Measurements from ENCODE around the gene C3orf33. TPM values are rescaled to one million over a fixed set of nuclear protein-coding genes. Genes with fewer than 3 reads are reported as not detected.

Gene C3orf33
- total and polyA plus RNA-seq, 9 of the 15 experiments (the other 6 are each of a cell fraction or from before 2014, with no cell fraction given) = 4.1 to 10.2 (median 6.0) TPM

- no peak overlapping the region for H2AFZ ChIP-seq (ENCODE audit: low read depth, low read length)
- no peak overlapping the region for H3K4me2 ChIP-seq (ENCODE audit: insufficient read depth, low read length)
- H3K4me1 ChIP-seq (replicated peaks in 1 of 2; ENCODE audit: control insufficient read depth in 2 of 2, insufficient read depth in 2 of 2, low read length in 2 of 2) = peaks cover 3 to 16% of the 10 kb centered on the region in 2 experiments; a peak in 4 of 5 replicates
- H3K36me3 ChIP-seq (ENCODE audit: control insufficient read depth, insufficient read depth, low read length) = peaks cover 3% of the 10 kb centered on the region; the same call in 1 of the 3 replicates
- ChIA-PET CTCF (ENCODE audit: low intra/inter-chr PET ratio) (no interaction called here), POLR2A (interaction anchor here (1.3 kb wide), 1 partner anchor 18 kb away, joined by 3 read pairs; no protein-coding TSS in a partner anchor)
- H4K20me1 ChIP-seq (replicated peaks; ENCODE audit: control insufficient read depth, insufficient read depth, low read length) = no peaks in the 10 kb centered on the region
- H3K79me2 ChIP-seq (ENCODE audit: control insufficient read depth, insufficient read depth, low read length) = peaks cover 5% of the 10 kb centered on the region; the same call in 1 of the 3 replicates
- ATAC-seq (no peak), DNase-seq (ENCODE audit: extremely low read depth in 1 of 4, low spot score in 3 of 4) (no peak), FAIRE-seq (no peak)
- intact Hi-C loops (cut with micrococcal nuclease) = no loop called here
- in situ Hi-C loops (cut with MboI) = no loop called here
- H3K4me3 ChIP-seq = no peak overlapping the region
- H3K27ac ChIP-seq (ENCODE audit: extremely low read depth, low read depth, low read length) = no peak overlapping the region
- TF ChIP-seq CBFB (CRISPR knock-in tag; IDR thresholded peaks at IDR 0.05) = no peak
- no peak for TF ChIP-seq ZNF668 (CRISPR knock-in tag; IDR thresholded peaks at IDR 0.05)
- no peak for TF ChIP-seq ADNP (tag; IDR thresholded peaks at IDR 0.05)
- TF ChIP-seq FOXJ3 (CRISPR knock-in tag; IDR thresholded peaks at IDR 0.05) = no peak
- no peaks in the 10 kb centered on the region for H3K27me3 ChIP-seq (ENCODE audit: control insufficient read depth in 2 of 2, insufficient read depth in 2 of 2, low read length in 2 of 2)
- BruUV-seq (replicated peaks) = no TSS peak
- no peak overlapping the region for H3K9ac ChIP-seq (ENCODE audit: insufficient read depth in 1 of 2, low read depth in 2 of 2, low read length in 2 of 2)
- H3K9me3 ChIP-seq (replicated peaks; ENCODE audit: control insufficient read depth, insufficient read depth, low read depth, low read length) = no peaks in the 10 kb centered on the region
- no peaks in the 10 kb centered on the region for H3K9me1 ChIP-seq (ENCODE audit: control insufficient read depth, insufficient read depth, low read length)
Measured at GRCh38 chr3:155809181-155809580, 3.1 kb upstream of the C3orf33 start.

- Histone ChIP-seq H3K79me2 (ENCODE audit: control insufficient read depth, insufficient read depth, low read length) (peaks cover 5% of the 10 kb centered on the region; the same call in 1 of the 3 replicates), H2AFZ (ENCODE audit: low read depth, low read length) (no peak overlapping the region), H3K9me3 (replicated peaks; ENCODE audit: control insufficient read depth, insufficient read depth, low read depth, low read length) (no peaks in the 10 kb centered on the region), H3K4me2 (ENCODE audit: insufficient read depth, low read length) (no peak overlapping the region), H3K27me3 (ENCODE audit: control insufficient read depth in 2 of 2, insufficient read depth in 2 of 2, low read length in 2 of 2) (no peaks in the 10 kb centered on the region), H3K36me3 (ENCODE audit: control insufficient read depth, insufficient read depth, low read length) (peaks cover 3% of the 10 kb centered on the region; the same call in 1 of the 3 replicates), H3K9ac (ENCODE audit: insufficient read depth in 1 of 2, low read depth in 2 of 2, low read length in 2 of 2) (no peak overlapping the region), H3K27ac (ENCODE audit: extremely low read depth, low read depth, low read length) (no peak overlapping the region), H3K9me1 (ENCODE audit: control insufficient read depth, insufficient read depth, low read length) (no peaks in the 10 kb centered on the region), H4K20me1 (replicated peaks; ENCODE audit: control insufficient read depth, insufficient read depth, low read length) (no peaks in the 10 kb centered on the region), H3K4me1 (replicated peaks in 1 of 2; ENCODE audit: control insufficient read depth in 2 of 2, insufficient read depth in 2 of 2, low read length in 2 of 2) (peaks cover 3 to 16% of the 10 kb centered on the region in 2 experiments; a peak in 4 of 5 replicates), H3K4me3 (no peak overlapping the region)
- in situ Hi-C loops (cut with MboI) = no loop called here
- BruUV-seq (replicated peaks) = no TSS peak
- DNase-seq (ENCODE audit: extremely low read depth in 1 of 4, low spot score in 3 of 4) (no peak), ATAC-seq (no peak), FAIRE-seq (no peak)
- WGBS (ENCODE audit: insufficient coverage, low coverage, missing lambda C conversion rate) = 59% methylated on average over 2 of the region's 2 CpGs
- ChIA-PET CTCF (ENCODE audit: low intra/inter-chr PET ratio) (no interaction called here), POLR2A (interaction anchor here (1.0 kb wide), 1 partner anchor 45 kb away, joined by 3 read pairs; no protein-coding TSS in a partner anchor)
- intact Hi-C loops (cut with micrococcal nuclease) = loop anchor here (2.0 kb wide), 3 partner anchors 21 to 177 kb away; partner anchors contain the start of gene SLC33A1
- TF ChIP-seq MNT (conservative IDR thresholded peaks at IDR 0.05) (no peak), PBX2 (CRISPR knock-in tag; IDR thresholded peaks at IDR 0.05; ENCODE audit: low read depth) (no peak), PBX2 (tag; conservative IDR thresholded peaks at IDR 0.05; ENCODE audit: low read depth) (no peak), SNIP1 (IDR thresholded peaks at IDR 0.05; ENCODE audit: low read depth) (no peak), CCNT2 (IDR thresholded peaks at IDR 0.05; ENCODE audit: borderline replicate concordance, extremely low read depth, insufficient read length, low read depth, low read length) (no peak), POLR2A (conservative IDR thresholded peaks at IDR 0.05) (no peak), STAT5A (IDR thresholded peaks at IDR 0.05; ENCODE audit: borderline replicate concordance, low read length) (no peak), ZNF583 (CRISPR knock-in tag; IDR thresholded peaks at IDR 0.05) (no peak), CHD4 (IDR thresholded peaks at IDR 0.05; ENCODE audit: insufficient read depth, insufficient replicate concordance, low read depth, low read length, poor library complexity, severe bottlenecking) (no peak)
Measured at GRCh38 chr3:155807823-155808222, 1.7 kb upstream of the C3orf33 start.
